Stimulated activated naive CD8-positive, alpha-beta T cell treated with anti-CD3 and anti-CD28 coated beads, Interleukin-15, Interleukin-2, amounts not matched to agents 100 U/mL and 50 U/mL, for 24 hours (primary cell): ENCODE data around the gene TNFRSF12A.
"Not testable (repeated sequence)": the region's sequence is repeated elsewhere in the genome, so short reads cannot be mapped to it uniquely, and the experiment has no call there.

ENCODE experiments used
- ATAC-seq: fragments of 150-1000 bp; cut with Tn5 transposase; one replicate; pipeline ENCODE4 v1.10.0; 2021
- DNase-seq: peaks from one replicate; pipeline ENCODE4 v3.0.0; 2021

TNFRSF12A gene

GRCh38 chr16:3049921-3050481 is 29.8 kb downstream of the TNFRSF12A start:
- ATAC-seq (no peak), DNase-seq (no peak)

GRCh38 chr16:3050487-3050886 is 30.3 kb downstream of the TNFRSF12A start:
- no peak for ATAC-seq
- DNase-seq, result no peak

GRCh38 chr16:3051009-3051408 is 30.8 kb downstream of the TNFRSF12A start:
- DNase-seq, result no peak
- ATAC-seq, result no peak

- ATAC-seq (no peak), DNase-seq (no peak)
Observed at GRCh38 chr16:3051494-3051893, 31.3 kb downstream of the TNFRSF12A start.

GRCh38 chr16:3052571-3053329 is 32.6 kb downstream of the TNFRSF12A start:
- not testable (repeated sequence) for DNase-seq
- ATAC-seq, result peak; percentile 59

- not testable (repeated sequence) for DNase-seq
- peak; percentile 42 for ATAC-seq
Observed at GRCh38 chr16:3053330-3053710, 33.2 kb downstream of the TNFRSF12A start.

GRCh38 chr16:3054965-3055733 is 35.0 kb downstream of the TNFRSF12A start:
- ATAC-seq (no peak), DNase-seq (no peak)

- not testable (repeated sequence) for ATAC-seq, DNase-seq
Observed at GRCh38 chr16:3055734-3056115, 35.6 kb downstream of the TNFRSF12A start.

GRCh38 chr16:3056336-3057180 is 36.4 kb downstream of the TNFRSF12A start:
- no peak for ATAC-seq
- DNase-seq, result no peak

- DNase-seq (no peak), ATAC-seq (no peak)
Observed at GRCh38 chr16:3057181-3058138, 37.3 kb downstream of the TNFRSF12A start.

- ATAC-seq, result peak; percentile 44
- peak; percentile 64 for DNase-seq
Observed at GRCh38 chr16:3058139-3059030, 38.2 kb downstream of the TNFRSF12A start.

GRCh38 chr16:3059041-3059722 is 39.0 kb downstream of the TNFRSF12A start:
- peak; percentile 93 for DNase-seq
- peak; percentile 92 for ATAC-seq

GRCh38 chr16:3059723-3060242 is 39.6 kb downstream of the TNFRSF12A start:
- no peak for DNase-seq

GRCh38 chr16:3060339-3061127 is 40.4 kb downstream of the TNFRSF12A start:
- DNase-seq (no peak), ATAC-seq (no peak)

More at GRCh38 chr16:3059723-3060242, 39.6 kb downstream of the TNFRSF12A start:
- ATAC-seq, result no peak

- ATAC-seq (no peak), DNase-seq (no peak)
Observed at GRCh38 chr16:3062553-3062952, 42.4 kb downstream of the TNFRSF12A start.

- DNase-seq (no peak), ATAC-seq (no peak)
Observed at GRCh38 chr16:3063625-3064386, 43.6 kb downstream of the TNFRSF12A start.

GRCh38 chr16:3065069-3065741 is 45.0 kb downstream of the TNFRSF12A start, which contains the start of gene IL32:
TSS of gene IL32 (plus strand) at chr16:3065640. CDS start at chr16:3065812, 172 bp downstream.
- ATAC-seq, result peak; percentile 60
- DNase-seq, result peak; percentile 79
